A549 (cell line): ENCODE data around the gene RBMS3.

Experiments
- FOSB ChIP-seq: fragments of 250-450 bp; sonication (Bioruptor Pico); IDR thresholded peaks from 2 replicates; pipeline ENCODE4 v1.5.0; 2020; ENCODE audit warnings: mild to moderate bottlenecking, moderate library complexity
- FOSL2 ChIP-seq, 2 experiments: fragments of 450-650 bp in 1 of 2; fragments of >200 bp in 1 of 2; sonication (Bioruptor Twin) in 1 of 2; formaldehyde crosslinking; IDR thresholded peaks; 2 replicates each; pipeline versions ENCODE4 v1.5.0 to v1.6.1; 2016 to 2020; ENCODE audit warnings: mild to moderate bottlenecking in 1 of 2, moderate library complexity in 1 of 2
- HDAC2 ChIP-seq: fragments of 200-600 bp; sonication (generic); IDR thresholded peaks from 2 replicates; pipeline ENCODE4 v1.6.1; 2016
- HOXA7 ChIP-seq: fragments of 250-450 bp; sonication (Bioruptor Pico); IDR thresholded peaks from 2 replicates; pipeline ENCODE4 v1.5.0; 2020; ENCODE audit warnings: mild to moderate bottlenecking, moderate library complexity
- NFE2L2 ChIP-seq: fragments of 150-350 bp; conservative IDR thresholded peaks from 2 replicates; pipeline ENCODE4 v1.6.1; 2014; ENCODE audit warnings: low read length
- NR3C1 ChIP-seq: fragments of >200 bp; sonication (Bioruptor Twin); formaldehyde crosslinking; IDR thresholded peaks from 3 replicates; pipeline ENCODE4 v1.6.1; 2017
- POLR2A ChIP-seq: IDR thresholded peaks from 2 replicates; pipeline ENCODE4 v1.6.1; 2012; ENCODE audit warnings: mild to moderate bottlenecking, low read length
- POLR2AphosphoS2 ChIP-seq: conservative IDR thresholded peaks from 2 replicates; pipeline ENCODE4 v1.6.1; 2012; ENCODE audit warnings: low read length, improper control_type of control experiment, inconsistent platforms
- RAD21 ChIP-seq, 2 experiments: fragments of >200 bp in 1 of 2; sonication (Bioruptor Twin) in 1 of 2; formaldehyde crosslinking in 1 of 2; IDR thresholded peaks in 1 of 2; conservative IDR thresholded peaks in 1 of 2; 2 replicates in 1 of 2; 3 replicates in 1 of 2; pipeline ENCODE4 v1.6.1; 2012 to 2018; ENCODE audit warnings: inconsistent platforms in 1 of 2
- SMC3 ChIP-seq: fragments of >200 bp; sonication (Bioruptor Twin); formaldehyde crosslinking; IDR thresholded peaks from 3 replicates; pipeline ENCODE4 v1.6.1; 2018; ENCODE audit warnings: inconsistent platforms
- ZFP36 ChIP-seq: fragments of 450-650 bp; IDR thresholded peaks from 2 replicates; pipeline ENCODE4 v1.6.1; 2014; ENCODE audit warnings: borderline replicate concordance; ENCODE audit not compliant: partially characterized antibody
- TF ChIP-seq, protein P1 (sequence below): fragments of >200 bp; sonication (Bioruptor Twin); formaldehyde crosslinking; IDR thresholded peaks from 3 replicates; pipeline ENCODE4 v1.5.1; 2016
- TF ChIP-seq, protein P2 (sequence below): fragments of 200-600 bp; sonication (generic); IDR thresholded peaks from 2 replicates; pipeline ENCODE4 v1.6.1; 2016; ENCODE audit warnings: antibody characterized with exemption, mild to moderate bottlenecking, moderate library complexity

DNA sequence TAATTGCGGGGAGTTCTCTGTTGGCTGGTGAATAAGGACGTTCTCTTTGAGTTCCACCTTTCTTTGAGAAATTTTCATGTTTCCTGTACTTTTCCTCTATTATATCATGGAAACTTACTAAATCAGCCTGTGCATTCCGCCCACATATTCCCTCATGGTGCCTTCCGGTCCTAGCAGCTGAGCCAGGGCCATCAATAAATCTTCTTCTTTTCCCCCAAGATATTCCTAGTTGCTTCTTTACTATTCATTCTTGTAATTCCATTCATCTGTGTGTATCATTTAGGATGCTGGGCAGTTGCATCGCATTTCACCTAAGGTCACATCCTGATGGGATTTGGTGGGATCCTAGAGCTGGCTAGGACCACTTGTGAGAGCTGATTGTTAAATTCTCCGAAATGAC lies 139.2 kb downstream of the RBMS3 start:
- no peak for TF ChIP-seq RAD21 (conservative IDR thresholded peaks at IDR 0.05 in 1 of 2, IDR thresholded peaks at IDR 0.05 in 1 of 2)
- no peak for TF ChIP-seq HDAC2
- TF ChIP-seq, protein P1, sequence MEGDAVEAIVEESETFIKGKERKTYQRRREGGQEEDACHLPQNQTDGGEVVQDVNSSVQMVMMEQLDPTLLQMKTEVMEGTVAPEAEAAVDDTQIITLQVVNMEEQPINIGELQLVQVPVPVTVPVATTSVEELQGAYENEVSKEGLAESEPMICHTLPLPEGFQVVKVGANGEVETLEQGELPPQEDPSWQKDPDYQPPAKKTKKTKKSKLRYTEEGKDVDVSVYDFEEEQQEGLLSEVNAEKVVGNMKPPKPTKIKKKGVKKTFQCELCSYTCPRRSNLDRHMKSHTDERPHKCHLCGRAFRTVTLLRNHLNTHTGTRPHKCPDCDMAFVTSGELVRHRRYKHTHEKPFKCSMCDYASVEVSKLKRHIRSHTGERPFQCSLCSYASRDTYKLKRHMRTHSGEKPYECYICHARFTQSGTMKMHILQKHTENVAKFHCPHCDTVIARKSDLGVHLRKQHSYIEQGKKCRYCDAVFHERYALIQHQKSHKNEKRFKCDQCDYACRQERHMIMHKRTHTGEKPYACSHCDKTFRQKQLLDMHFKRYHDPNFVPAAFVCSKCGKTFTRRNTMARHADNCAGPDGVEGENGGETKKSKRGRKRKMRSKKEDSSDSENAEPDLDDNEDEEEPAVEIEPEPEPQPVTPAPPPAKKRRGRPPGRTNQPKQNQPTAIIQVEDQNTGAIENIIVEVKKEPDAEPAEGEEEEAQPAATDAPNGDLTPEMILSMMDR = no peak
- TF ChIP-seq ZFP36 = no peak
- TF ChIP-seq, protein P2, sequence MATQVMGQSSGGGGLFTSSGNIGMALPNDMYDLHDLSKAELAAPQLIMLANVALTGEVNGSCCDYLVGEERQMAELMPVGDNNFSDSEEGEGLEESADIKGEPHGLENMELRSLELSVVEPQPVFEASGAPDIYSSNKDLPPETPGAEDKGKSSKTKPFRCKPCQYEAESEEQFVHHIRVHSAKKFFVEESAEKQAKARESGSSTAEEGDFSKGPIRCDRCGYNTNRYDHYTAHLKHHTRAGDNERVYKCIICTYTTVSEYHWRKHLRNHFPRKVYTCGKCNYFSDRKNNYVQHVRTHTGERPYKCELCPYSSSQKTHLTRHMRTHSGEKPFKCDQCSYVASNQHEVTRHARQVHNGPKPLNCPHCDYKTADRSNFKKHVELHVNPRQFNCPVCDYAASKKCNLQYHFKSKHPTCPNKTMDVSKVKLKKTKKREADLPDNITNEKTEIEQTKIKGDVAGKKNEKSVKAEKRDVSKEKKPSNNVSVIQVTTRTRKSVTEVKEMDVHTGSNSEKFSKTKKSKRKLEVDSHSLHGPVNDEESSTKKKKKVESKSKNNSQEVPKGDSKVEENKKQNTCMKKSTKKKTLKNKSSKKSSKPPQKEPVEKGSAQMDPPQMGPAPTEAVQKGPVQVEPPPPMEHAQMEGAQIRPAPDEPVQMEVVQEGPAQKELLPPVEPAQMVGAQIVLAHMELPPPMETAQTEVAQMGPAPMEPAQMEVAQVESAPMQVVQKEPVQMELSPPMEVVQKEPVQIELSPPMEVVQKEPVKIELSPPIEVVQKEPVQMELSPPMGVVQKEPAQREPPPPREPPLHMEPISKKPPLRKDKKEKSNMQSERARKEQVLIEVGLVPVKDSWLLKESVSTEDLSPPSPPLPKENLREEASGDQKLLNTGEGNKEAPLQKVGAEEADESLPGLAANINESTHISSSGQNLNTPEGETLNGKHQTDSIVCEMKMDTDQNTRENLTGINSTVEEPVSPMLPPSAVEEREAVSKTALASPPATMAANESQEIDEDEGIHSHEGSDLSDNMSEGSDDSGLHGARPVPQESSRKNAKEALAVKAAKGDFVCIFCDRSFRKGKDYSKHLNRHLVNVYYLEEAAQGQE = no peak
- no peak for TF ChIP-seq POLR2A
- no peak for TF ChIP-seq FOSL2 (IDR thresholded peaks at IDR 0.05)
- TF ChIP-seq FOSL2 (CRISPR knock-in tag; IDR thresholded peaks at IDR 0.05) = no peak
- no peak for TF ChIP-seq SMC3
- TF ChIP-seq HOXA7 (CRISPR knock-in tag) = no peak
- no peak for TF ChIP-seq NFE2L2
- TF ChIP-seq POLR2AphosphoS2 = no peak
- no peak for TF ChIP-seq NR3C1
- TF ChIP-seq FOSB (CRISPR knock-in tag) = no peak
